HepG2 (cell line): ENCODE results near the gene ACSS3. TPM values are rescaled to one million over a fixed set of nuclear protein-coding genes. Genes with fewer than 3 reads are reported as not detected.
A peak's percentile ranks its signal among the peaks of the same experiment; 100 is the strongest.

Source experiments
- ELF1 ChIP-seq: sonication (generic); formaldehyde crosslinking; IDR thresholded peaks from 2 replicates; pipeline ENCODE4 v1.4.0; 2020; ENCODE audit warnings: missing genetic modification reagents
- ETV5 ChIP-seq: IDR thresholded peaks from 2 replicates; pipeline ENCODE4 v1.6.1; 2018; ENCODE audit warnings: missing biosample characterization, missing genetic modification reagents, inconsistent platforms, borderline replicate concordance
- IKZF5 ChIP-seq: IDR thresholded peaks from 2 replicates; pipeline ENCODE4 v1.6.1; 2018; ENCODE audit warnings: missing genetic modification reagents, mild to moderate bottlenecking, missing compliant biosample characterization
- MED13 ChIP-seq: sonication (generic); formaldehyde crosslinking; IDR thresholded peaks from 2 replicates; pipeline ENCODE4 v1.5.0; 2020; ENCODE audit warnings: missing genetic modification reagents
- NFYC ChIP-seq: IDR thresholded peaks from 2 replicates; pipeline ENCODE4 v1.6.1; 2016; ENCODE audit warnings: missing genetic modification reagents, missing compliant biosample characterization
- ONECUT2 ChIP-seq: sonication (generic); formaldehyde crosslinking; IDR thresholded peaks from 2 replicates; pipeline ENCODE4 v1.4.0; 2020; ENCODE audit warnings: missing genetic modification reagents
- PHF5A ChIP-seq: IDR thresholded peaks from one replicate; pipeline ENCODE4 v1.6.1; 2018; ENCODE audit warnings: low read depth, missing genetic modification reagents; ENCODE audit not compliant: unreplicated experiment
- STAT5B ChIP-seq: sonication (generic); formaldehyde crosslinking; IDR thresholded peaks from 2 replicates; pipeline ENCODE4 v1.4.0; 2020; ENCODE audit warnings: missing genetic modification reagents
- SYNCRIP ChIP-seq: fragments of 200-400 bp; formaldehyde crosslinking; IDR thresholded peaks from 2 replicates; pipeline ENCODE4 v1.6.1; 2018; ENCODE audit warnings: mild to moderate bottlenecking, low read depth, low read length; ENCODE audit not compliant: insufficient read depth
- THAP7 ChIP-seq: sonication (generic); formaldehyde crosslinking; IDR thresholded peaks from 2 replicates; pipeline ENCODE4 v1.8.1; 2023; ENCODE audit warnings: mild to moderate bottlenecking, missing genetic modification reagents
- YY1 ChIP-seq: IDR thresholded peaks from 2 replicates; pipeline ENCODE4 v1.6.1; 2011; ENCODE audit warnings: low read length, low read depth, moderate library complexity, mild to moderate bottlenecking; ENCODE audit not compliant: insufficient read depth, insufficient replicate concordance
- ZEB1 ChIP-seq: IDR thresholded peaks from 2 replicates; pipeline ENCODE4 v1.6.1; 2012; ENCODE audit warnings: mild to moderate bottlenecking, low read depth, inconsistent platforms; ENCODE audit not compliant: insufficient replicate concordance
- ZMYM4 ChIP-seq: sonication (generic); formaldehyde crosslinking; IDR thresholded peaks from 2 replicates; pipeline ENCODE4 v1.8.1; 2023; ENCODE audit warnings: mild to moderate bottlenecking, missing genetic modification reagents
- ZNF432 ChIP-seq: sonication (generic); formaldehyde crosslinking; IDR thresholded peaks from 2 replicates; pipeline ENCODE4 v1.5.0; 2020; ENCODE audit warnings: missing genetic modification reagents, mild to moderate bottlenecking, borderline replicate concordance
- ZNF460 ChIP-seq: sonication (generic); formaldehyde crosslinking; IDR thresholded peaks from 2 replicates; pipeline ENCODE4 v1.5.1; 2020; ENCODE audit warnings: missing genetic modification reagents, mild to moderate bottlenecking, borderline replicate concordance
- ZNF687 ChIP-seq: sonication (generic); formaldehyde crosslinking; IDR thresholded peaks from 2 replicates; pipeline ENCODE4 v1.5.1; 2020; ENCODE audit warnings: mild to moderate bottlenecking, missing genetic modification reagents, moderate library complexity
- ZNF775 ChIP-seq: sonication (generic); formaldehyde crosslinking; IDR thresholded peaks from 2 replicates; pipeline ENCODE4 v1.4.0; 2020; ENCODE audit warnings: missing genetic modification reagents, mild to moderate bottlenecking, moderate library complexity, borderline replicate concordance
- polyA plus RNA-seq, 8 experiments: library from polyadenylated mRNA; depleted of rRNA in 3 of 8; stranded (reverse) in 7 of 8; unstranded in 1 of 8; fragments of >200 nt; fragmentation: Illumina TruSeq in 4 of 8; extraction: Trizol in 4 of 8; gene quantifications; 2 replicates each; pipeline versions ENCODE4 v1.2.1 to v1.2.3, GENCODE V29; 2011 to 2016; ENCODE audit warnings: low read depth in 4 of 8, missing spikeins in 1 of 8, mixed read lengths in 1 of 8; ENCODE audit not compliant: insufficient read depth in 1 of 8
- total RNA-seq, 5 experiments: library from RNA; depleted of rRNA; stranded (reverse); fragments of >200 nt; fragmentation: Illumina TruSeq; extraction: Trizol; gene quantifications; 2 replicates each; pipeline ENCODE4 v1.2.3, GENCODE V29; 2016; ENCODE audit warnings: low read depth in 1 of 5
- TF ChIP-seq, protein P1 (sequence below): IDR thresholded peaks from 2 replicates; pipeline ENCODE4 v1.6.1; 2012; ENCODE audit warnings: low read depth, low read length, improper control_type of control experiment
- TF ChIP-seq, protein P2 (sequence below): sonication (generic); formaldehyde crosslinking; IDR thresholded peaks from 2 replicates; pipeline ENCODE4 v1.8.1; 2022; ENCODE audit warnings: low read depth, mild to moderate bottlenecking, missing genetic modification reagents

The ACSS3 gene
- total and polyA plus RNA-seq, 2 of the 13 experiments (the other 11 are each of a cell fraction or from before 2014, with no cell fraction given), result 79.5 to 86.3 TPM

GRCh38 chr12:81143057-81143456, 65.2 kb downstream of the ACSS3 start (continued):
- TF ChIP-seq ZEB1 (peak; percentile 67), ZNF775 (CRISPR knock-in tag) (peak; percentile 40; the same call in 1 of the 2 replicates), ZNF460 (CRISPR knock-in tag) (no peak), THAP7 (CRISPR knock-in tag) (no peak), IKZF5 (CRISPR knock-in tag) (peak; percentile 96), ELF1 (CRISPR knock-in tag) (peak; percentile 44; the same call in 1 of the 2 replicates), STAT5B (CRISPR knock-in tag) (0 out of 2 replicates have a peak, but pooled peaks have one; percentile 55), ONECUT2 (CRISPR knock-in tag) (no peak), NFYC (CRISPR knock-in tag) (peak; percentile 40; the same call in 1 of the 2 replicates), MED13 (CRISPR knock-in tag) (peak; percentile 98), ZNF687 (CRISPR knock-in tag) (no peak), ETV5 (peak; percentile 87; the same call in 1 of the 2 replicates), YY1 (no peak), ZNF432 (no peak), PHF5A (CRISPR knock-in tag) (no peak), SYNCRIP (no peak), ZMYM4 (peak; percentile 86)
- TF ChIP-seq, protein P1, sequence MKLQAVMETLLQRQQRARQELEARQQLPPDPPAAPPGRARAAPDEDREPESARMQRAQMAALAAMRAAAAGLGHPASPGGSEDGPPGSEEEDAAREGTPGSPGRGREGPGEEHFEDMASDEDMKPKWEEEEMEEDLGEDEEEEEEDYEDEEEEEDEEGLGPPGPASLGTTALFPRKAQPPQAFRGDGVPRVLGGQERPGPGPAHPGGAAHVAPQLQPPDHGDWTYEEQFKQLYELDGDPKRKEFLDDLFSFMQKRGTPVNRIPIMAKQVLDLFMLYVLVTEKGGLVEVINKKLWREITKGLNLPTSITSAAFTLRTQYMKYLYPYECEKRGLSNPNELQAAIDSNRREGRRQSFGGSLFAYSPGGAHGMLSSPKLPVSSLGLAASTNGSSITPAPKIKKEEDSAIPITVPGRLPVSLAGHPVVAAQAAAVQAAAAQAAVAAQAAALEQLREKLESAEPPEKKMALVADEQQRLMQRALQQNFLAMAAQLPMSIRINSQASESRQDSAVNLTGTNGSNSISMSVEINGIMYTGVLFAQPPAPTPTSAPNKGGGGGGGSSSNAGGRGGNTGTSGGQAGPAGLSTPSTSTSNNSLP, result peak; percentile 90
- TF ChIP-seq, protein P2, sequence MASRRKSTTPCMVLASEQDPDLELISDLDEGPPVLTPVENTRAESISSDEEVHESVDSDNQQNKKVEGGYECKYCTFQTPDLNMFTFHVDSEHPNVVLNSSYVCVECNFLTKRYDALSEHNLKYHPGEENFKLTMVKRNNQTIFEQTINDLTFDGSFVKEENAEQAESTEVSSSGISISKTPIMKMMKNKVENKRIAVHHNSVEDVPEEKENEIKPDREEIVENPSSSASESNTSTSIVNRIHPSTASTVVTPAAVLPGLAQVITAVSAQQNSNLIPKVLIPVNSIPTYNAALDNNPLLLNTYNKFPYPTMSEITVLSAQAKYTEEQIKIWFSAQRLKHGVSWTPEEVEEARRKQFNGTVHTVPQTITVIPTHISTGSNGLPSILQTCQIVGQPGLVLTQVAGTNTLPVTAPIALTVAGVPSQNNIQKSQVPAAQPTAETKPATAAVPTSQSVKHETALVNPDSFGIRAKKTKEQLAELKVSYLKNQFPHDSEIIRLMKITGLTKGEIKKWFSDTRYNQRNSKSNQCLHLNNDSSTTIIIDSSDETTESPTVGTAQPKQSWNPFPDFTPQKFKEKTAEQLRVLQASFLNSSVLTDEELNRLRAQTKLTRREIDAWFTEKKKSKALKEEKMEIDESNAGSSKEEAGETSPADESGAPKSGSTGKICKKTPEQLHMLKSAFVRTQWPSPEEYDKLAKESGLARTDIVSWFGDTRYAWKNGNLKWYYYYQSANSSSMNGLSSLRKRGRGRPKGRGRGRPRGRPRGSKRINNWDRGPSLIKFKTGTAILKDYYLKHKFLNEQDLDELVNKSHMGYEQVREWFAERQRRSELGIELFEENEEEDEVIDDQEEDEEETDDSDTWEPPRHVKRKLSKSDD (CRISPR knock-in tag), result no peak
